ENCODE measurements around the gene MGLL.

MGLL gene

DNA sequence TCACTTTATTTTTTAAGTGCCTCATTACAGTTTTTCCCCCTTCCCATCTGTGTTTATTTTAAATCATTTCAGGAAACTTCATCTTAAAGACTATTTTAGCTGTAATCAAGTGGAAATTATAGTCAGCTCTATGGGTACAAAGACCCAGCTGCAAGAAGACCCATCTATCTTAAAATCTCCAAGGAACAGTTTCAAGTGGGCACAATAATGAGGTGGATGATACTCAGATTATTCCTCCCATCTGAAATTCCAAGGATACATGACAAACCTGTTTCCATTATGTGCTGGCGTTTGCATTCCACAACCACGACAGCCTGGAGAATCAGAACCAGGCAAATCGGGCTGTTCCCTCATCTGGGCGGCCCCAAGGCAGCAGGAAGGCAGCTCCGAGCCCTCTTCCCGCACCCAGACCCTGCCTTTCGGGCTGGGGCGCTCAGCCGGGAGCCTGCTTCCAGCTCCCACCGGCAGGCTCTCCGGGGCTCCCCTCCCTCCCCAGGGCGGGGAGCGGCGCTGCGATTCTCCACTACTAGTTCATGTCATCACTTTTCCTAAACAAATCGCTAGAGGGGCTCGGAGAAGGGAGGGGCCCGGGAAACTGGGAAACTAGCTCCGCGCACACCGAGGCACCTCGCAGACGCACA, at the start of gene MGLL:
Gene MGLL, minus strand, starts transcription at position 475 of the 641 bp plus-strand sequence. Its CDS starts 197 bp downstream, at position 278.
- DNase-seq (ENCODE audit: low spot score), result peak; percentile 6
- Mint-ChIP-seq H3K4me3 (peak within 1 kb of the TSS; percentile 94), H3K27me3 (ENCODE audit: low read depth) (peaks cover 58% of the 10 kb centered on the region), H3K27ac (peak within 1 kb of the TSS; percentile 83), H3K4me1 (ENCODE audit: low read depth) (peaks cover 34% of the 10 kb centered on the region), H3K9me3 (peaks cover 8% of the 10 kb centered on the region), H3K36me3 (ENCODE audit: low read depth) (peaks cover 4% of the 10 kb centered on the region)

GRCh38 chr3:127870156-127870555, 47.8 kb upstream of the MGLL start:
- no peaks in the 10 kb centered on the region for H3K36me3 Mint-ChIP-seq (ENCODE audit: low read depth)
- DNase-seq (ENCODE audit: low spot score), result no peak
- no peak overlapping the region for H3K4me3 Mint-ChIP-seq
- no peak overlapping the region for H3K27ac Mint-ChIP-seq
- no peaks in the 10 kb centered on the region for H3K9me3 Mint-ChIP-seq
- peaks cover 3% of the 10 kb centered on the region for H3K27me3 Mint-ChIP-seq (ENCODE audit: low read depth)
- H3K4me1 Mint-ChIP-seq (ENCODE audit: low read depth), result peaks cover 1% of the 10 kb centered on the region

DNA sequence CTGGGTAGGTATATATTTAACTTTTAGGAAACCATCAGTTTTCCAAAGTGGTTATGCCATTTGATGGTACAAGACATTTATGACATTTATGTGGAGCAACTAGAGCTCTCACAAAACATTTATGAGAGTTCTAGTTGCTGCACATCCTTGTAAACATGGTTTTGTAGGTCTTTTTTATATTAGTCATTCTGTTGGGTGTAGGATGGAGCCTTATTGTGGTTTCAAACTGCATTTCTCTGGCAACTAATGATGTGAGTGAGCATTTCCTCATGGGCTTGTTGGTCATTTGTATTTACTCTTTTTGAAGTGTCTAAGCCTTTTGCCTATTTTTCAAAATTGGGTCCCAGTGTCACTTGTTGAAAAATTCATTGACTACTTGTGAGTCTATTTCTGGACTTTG, 45.7 kb upstream of the MGLL start:
- Mint-ChIP-seq H3K27me3 (ENCODE audit: low read depth) (peaks cover 3% of the 10 kb centered on the region), H3K9me3 (no peaks in the 10 kb centered on the region), H3K4me1 (ENCODE audit: low read depth) (peaks cover 1% of the 10 kb centered on the region), H3K4me3 (no peak overlapping the region), H3K36me3 (ENCODE audit: low read depth) (no peaks in the 10 kb centered on the region), H3K27ac (no peak overlapping the region)
- no peak for DNase-seq (ENCODE audit: low spot score)

DNA sequence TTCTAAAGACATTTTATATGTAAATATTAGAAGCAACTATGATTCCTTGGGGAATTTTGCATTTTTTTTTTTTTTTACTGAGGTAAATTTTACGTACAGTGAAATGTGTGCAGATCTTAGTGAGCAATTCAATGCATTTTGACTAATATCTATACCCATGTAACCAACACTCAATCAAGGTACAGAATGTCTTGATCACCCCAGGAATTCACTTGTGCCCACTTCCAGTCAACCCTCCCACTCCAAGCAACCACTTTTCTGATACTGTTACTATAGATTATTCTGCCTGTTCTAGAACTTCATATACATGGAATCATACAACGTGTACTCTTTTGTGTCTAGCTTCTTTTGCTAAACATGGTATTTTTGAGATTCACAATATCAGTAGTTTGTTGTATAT, 45.1 kb upstream of the MGLL start:
- DNase-seq (ENCODE audit: low spot score), result no peak
- no peaks in the 10 kb centered on the region for H3K36me3 Mint-ChIP-seq (ENCODE audit: low read depth)
- no peak overlapping the region for H3K4me3 Mint-ChIP-seq
- peaks cover 1% of the 10 kb centered on the region for H3K4me1 Mint-ChIP-seq (ENCODE audit: low read depth)
- H3K27me3 Mint-ChIP-seq (ENCODE audit: low read depth), result peaks cover 3% of the 10 kb centered on the region
- no peaks in the 10 kb centered on the region for H3K9me3 Mint-ChIP-seq
- no peak overlapping the region for H3K27ac Mint-ChIP-seq

GRCh38 chr3:127865941-127866340, 43.6 kb upstream of the MGLL start:
- peak; percentile 13 for DNase-seq (ENCODE audit: low spot score)
- H3K27ac Mint-ChIP-seq, result no peak overlapping the region

GRCh38 chr3:127860211-127860696, 37.9 kb upstream of the MGLL start:
- Mint-ChIP-seq H3K9me3 (no peaks in the 10 kb centered on the region), H3K36me3 (ENCODE audit: low read depth) (no peaks in the 10 kb centered on the region), H3K27me3 (ENCODE audit: low read depth) (no peaks in the 10 kb centered on the region), H3K4me3 (no peak overlapping the region), H3K4me1 (ENCODE audit: low read depth) (peaks cover 3% of the 10 kb centered on the region), H3K27ac (no peak overlapping the region)
- no peak for DNase-seq (ENCODE audit: low spot score)

More at GRCh38 chr3:127865941-127866340, 43.6 kb upstream of the MGLL start:
- no peaks in the 10 kb centered on the region for H3K9me3 Mint-ChIP-seq
- peaks cover 1% of the 10 kb centered on the region for H3K4me1 Mint-ChIP-seq (ENCODE audit: low read depth)
- H3K27me3 Mint-ChIP-seq (ENCODE audit: low read depth), result peaks cover 3% of the 10 kb centered on the region
- H3K4me3 Mint-ChIP-seq, result no peak overlapping the region
- H3K36me3 Mint-ChIP-seq (ENCODE audit: low read depth), result no peaks in the 10 kb centered on the region

DNA sequence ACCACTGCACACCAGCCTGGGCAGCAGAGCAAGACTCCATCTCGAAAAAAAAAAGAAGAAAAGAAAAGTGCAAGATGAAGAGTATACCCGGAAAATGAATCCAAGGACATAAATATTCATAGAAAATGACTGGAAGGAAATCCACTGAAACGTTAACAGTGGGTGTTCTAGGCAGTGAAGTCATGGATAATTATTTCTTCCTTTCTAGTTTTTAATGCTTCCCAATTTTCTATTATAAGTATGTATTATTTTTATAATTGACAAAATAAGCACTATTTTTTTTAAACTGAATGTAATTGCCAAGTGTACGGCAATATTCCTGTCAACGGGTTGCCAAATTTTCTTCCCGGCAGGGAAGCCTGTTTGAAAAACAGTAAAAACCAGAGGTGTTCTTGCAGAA, 37.4 kb upstream of the MGLL start:
- Mint-ChIP-seq H3K27ac (no peak overlapping the region), H3K27me3 (ENCODE audit: low read depth) (no peaks in the 10 kb centered on the region), H3K9me3 (no peaks in the 10 kb centered on the region), H3K36me3 (ENCODE audit: low read depth) (no peaks in the 10 kb centered on the region), H3K4me3 (no peak overlapping the region), H3K4me1 (ENCODE audit: low read depth) (peaks cover 3% of the 10 kb centered on the region)
- no peak for DNase-seq (ENCODE audit: low spot score)

GRCh38 chr3:127858937-127859336, 36.6 kb upstream of the MGLL start:
- no peak for DNase-seq (ENCODE audit: low spot score)
- Mint-ChIP-seq H3K9me3 (no peaks in the 10 kb centered on the region), H3K4me1 (ENCODE audit: low read depth) (peaks cover 3% of the 10 kb centered on the region), H3K36me3 (ENCODE audit: low read depth) (no peaks in the 10 kb centered on the region), H3K4me3 (no peak overlapping the region), H3K27me3 (ENCODE audit: low read depth) (no peaks in the 10 kb centered on the region), H3K27ac (no peak overlapping the region)

DNA sequence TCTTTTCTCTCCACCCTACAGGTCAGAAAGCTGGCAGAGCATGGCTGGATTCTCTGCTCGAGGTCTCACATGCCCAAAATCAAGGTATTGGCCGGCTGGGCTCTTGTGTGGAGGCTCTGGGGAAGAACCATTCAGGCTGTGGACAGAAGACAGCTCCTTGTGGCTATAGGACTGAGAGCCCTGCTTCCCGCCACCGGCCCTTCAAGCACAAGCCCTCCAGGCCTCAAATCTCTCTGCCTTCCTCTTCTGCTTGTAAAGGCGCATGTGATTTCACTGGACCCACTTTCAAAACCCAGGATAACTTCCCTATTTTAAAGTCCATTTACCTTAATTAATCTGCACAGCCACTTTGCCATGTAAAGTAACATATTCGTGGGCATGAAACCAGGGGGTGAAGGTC, 36.2 kb upstream of the MGLL start:
- DNase-seq (ENCODE audit: low spot score), result no peak
- H3K4me1 Mint-ChIP-seq (ENCODE audit: low read depth), result peaks cover 3% of the 10 kb centered on the region
- H3K27ac Mint-ChIP-seq, result no peak overlapping the region
- H3K36me3 Mint-ChIP-seq (ENCODE audit: low read depth), result no peaks in the 10 kb centered on the region
- no peak overlapping the region for H3K4me3 Mint-ChIP-seq
- no peaks in the 10 kb centered on the region for H3K9me3 Mint-ChIP-seq
- H3K27me3 Mint-ChIP-seq (ENCODE audit: low read depth), result no peaks in the 10 kb centered on the region

GRCh38 chr3:127857333-127857732, 35.0 kb upstream of the MGLL start:
- H3K4me3 Mint-ChIP-seq, result no peak overlapping the region
- H3K9me3 Mint-ChIP-seq, result no peaks in the 10 kb centered on the region
- no peak for DNase-seq (ENCODE audit: low spot score)
- H3K36me3 Mint-ChIP-seq (ENCODE audit: low read depth), result no peaks in the 10 kb centered on the region
- no peaks in the 10 kb centered on the region for H3K27me3 Mint-ChIP-seq (ENCODE audit: low read depth)
- peaks cover 3% of the 10 kb centered on the region for H3K4me1 Mint-ChIP-seq (ENCODE audit: low read depth)
- H3K27ac Mint-ChIP-seq, result no peak overlapping the region

DNA sequence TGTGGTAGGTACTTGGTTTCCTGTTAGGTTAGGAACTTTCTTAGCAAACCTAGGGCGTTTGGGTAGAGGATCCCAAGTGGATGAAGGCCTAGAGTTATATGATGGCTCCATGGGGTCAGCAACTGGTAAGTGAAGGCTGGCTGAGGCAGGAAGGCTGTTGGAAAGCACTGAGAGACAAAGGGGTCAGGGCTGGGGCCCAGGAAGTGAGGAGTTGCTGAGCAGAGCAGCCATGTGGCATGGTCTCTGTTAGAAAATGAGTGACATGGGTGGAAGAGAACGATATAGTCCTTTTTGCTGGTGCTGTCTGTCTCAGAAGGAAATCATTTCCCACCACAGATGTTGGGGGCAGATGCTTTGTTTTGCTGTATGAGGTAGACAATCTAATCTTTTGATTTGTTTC, 34.5 kb upstream of the MGLL start:
- DNase-seq (ENCODE audit: low spot score), result no peak
- Mint-ChIP-seq H3K4me3 (no peak overlapping the region), H3K27ac (no peak overlapping the region), H3K36me3 (ENCODE audit: low read depth) (no peaks in the 10 kb centered on the region), H3K4me1 (ENCODE audit: low read depth) (peaks cover 3% of the 10 kb centered on the region), H3K9me3 (no peaks in the 10 kb centered on the region), H3K27me3 (ENCODE audit: low read depth) (no peaks in the 10 kb centered on the region)

DNA sequence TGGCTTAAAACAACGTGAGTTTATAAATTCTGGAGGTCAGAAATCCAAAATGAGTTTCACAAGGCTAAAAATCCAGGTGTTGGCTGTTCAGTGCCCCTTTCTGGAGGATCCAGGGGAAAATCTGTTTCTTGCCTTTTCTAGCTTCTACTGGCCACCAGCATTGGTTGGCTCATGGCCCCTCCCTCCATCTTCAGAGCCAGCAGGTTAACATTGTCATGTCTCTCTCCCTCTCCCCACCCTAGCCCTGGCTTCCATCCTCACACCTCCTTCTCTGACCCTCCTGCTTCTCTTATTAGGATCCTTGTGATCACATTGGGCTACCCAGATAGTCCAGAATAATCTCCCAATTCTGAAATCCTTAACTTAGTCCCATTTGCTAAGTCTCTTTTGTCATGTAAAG, 32.9 kb upstream of the MGLL start:
- Mint-ChIP-seq H3K9me3 (no peaks in the 10 kb centered on the region), H3K4me1 (ENCODE audit: low read depth) (peaks cover 3% of the 10 kb centered on the region), H3K36me3 (ENCODE audit: low read depth) (no peaks in the 10 kb centered on the region), H3K27ac (no peak overlapping the region), H3K4me3 (no peak overlapping the region), H3K27me3 (ENCODE audit: low read depth) (no peaks in the 10 kb centered on the region)
- no peak for DNase-seq (ENCODE audit: low spot score)

DNA sequence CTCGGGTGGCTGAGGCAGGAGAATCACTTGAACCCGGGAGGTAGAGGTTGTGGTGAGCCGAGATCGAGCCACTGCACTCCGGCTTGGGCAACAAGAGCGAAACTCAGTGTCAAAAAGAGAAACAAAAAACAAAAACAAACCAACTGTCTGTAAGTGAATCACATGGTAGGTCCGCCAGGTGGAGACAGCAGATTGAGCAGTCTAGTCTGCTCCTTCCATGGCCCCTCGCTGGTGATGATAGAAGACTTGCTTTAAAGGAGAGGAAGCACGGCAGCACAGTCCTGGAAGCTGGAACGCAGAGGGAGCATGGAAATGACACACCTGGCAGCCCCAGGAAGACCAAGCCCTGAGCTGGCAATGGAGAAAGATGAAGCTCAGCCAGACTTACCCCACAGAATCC, 31.4 kb upstream of the MGLL start:
- H3K9me3 Mint-ChIP-seq, result no peaks in the 10 kb centered on the region
- no peak overlapping the region for H3K27ac Mint-ChIP-seq
- no peaks in the 10 kb centered on the region for H3K36me3 Mint-ChIP-seq (ENCODE audit: low read depth)
- DNase-seq (ENCODE audit: low spot score), result no peak
- H3K4me1 Mint-ChIP-seq (ENCODE audit: low read depth), result peaks cover 3% of the 10 kb centered on the region
- H3K4me3 Mint-ChIP-seq, result no peak overlapping the region
- H3K27me3 Mint-ChIP-seq (ENCODE audit: low read depth), result peaks cover 2% of the 10 kb centered on the region

DNA sequence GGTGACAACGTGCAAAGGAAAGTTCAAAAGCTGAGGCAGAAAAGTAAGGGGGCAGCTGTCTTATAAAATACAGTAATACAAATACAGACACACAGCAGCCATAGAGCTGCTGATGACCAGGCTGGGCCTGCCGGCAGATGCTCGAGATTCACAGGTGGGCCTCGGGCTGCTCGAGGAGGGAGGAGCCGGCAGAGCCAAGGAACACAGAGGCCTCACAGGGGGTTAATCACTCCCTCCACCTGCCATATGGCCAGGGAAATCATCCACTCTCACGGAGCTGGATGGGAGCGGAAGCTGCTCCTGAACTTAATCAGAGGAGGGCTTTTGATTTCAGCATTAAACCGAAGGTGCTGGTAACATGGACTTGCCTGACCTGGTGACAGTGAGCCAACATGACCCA, 29.6 kb upstream of the MGLL start:
- Mint-ChIP-seq H3K4me1 (ENCODE audit: low read depth) (peaks cover 3% of the 10 kb centered on the region), H3K27me3 (ENCODE audit: low read depth) (peaks cover 12% of the 10 kb centered on the region), H3K27ac (no peak overlapping the region), H3K4me3 (no peak overlapping the region), H3K9me3 (no peaks in the 10 kb centered on the region), H3K36me3 (ENCODE audit: low read depth) (no peaks in the 10 kb centered on the region)
- no peak for DNase-seq (ENCODE audit: low spot score)

- no peak for DNase-seq (ENCODE audit: low spot score)
- Mint-ChIP-seq H3K4me1 (ENCODE audit: low read depth) (no peaks in the 10 kb centered on the region), H3K36me3 (ENCODE audit: low read depth) (no peaks in the 10 kb centered on the region), H3K4me3 (no peak overlapping the region), H3K27ac (no peak overlapping the region), H3K27me3 (ENCODE audit: low read depth) (peaks cover 21% of the 10 kb centered on the region), H3K9me3 (no peaks in the 10 kb centered on the region)
These were observed 27.1 kb upstream of the MGLL start for GRCh38 chr3:127849368-127849767.

Measured in T-helper 2 cell treated with Interferon-gamma antibody and Interleukin-4, amounts not matched to agents 5 μg/mL and 100 μg/mL, for 36 hours (primary cell).